HepG2 (cell line): ENCODE results near the gene CSPG5. TPM values are rescaled to one million over a fixed set of nuclear protein-coding genes. Genes with fewer than 3 reads are reported as not detected.

Experiments
- ATAC-seq: fragments of 200-7000 bp; cut with Tn5 transposase; 3 replicates; pipeline ENCODE4 v1.9.1; 2020; ENCODE audit warnings: mild to moderate bottlenecking, moderate library complexity
- BruUV-seq: library from RNA; stranded (reverse); fragments of 400-500 nt; replicated peaks from 2 replicates; lab custom pipeline; 2021; lab: Mats Ljungman, UMichigan
- CTCF ChIA-PET: fragments of 300-600 bp; formaldehyde crosslinking; extraction: SDS; loops from one replicate; lab custom pipeline; 2021; ENCODE audit warnings: low total read pairs, inconsistent platforms, low intra/inter-chr PET ratio; lab: Yijun Ruan, JAX
- POLR2A ChIA-PET: fragments of 350-600 bp; sonication (Branson Sonifier 250); formaldehyde crosslinking; loops from one replicate; lab custom pipeline; 2020; ENCODE audit warnings: antibody characterized with exemption, inconsistent platforms; lab: Yijun Ruan, JAX
- DNase-seq: peaks from one replicate; pipeline ENCODE4 v3.0.0-alpha.2; 2015; ENCODE audit warnings: low spot score
- FAIRE-seq: peaks from 3 replicates; lab custom pipeline; 2011; peaks lifted over from hg19 to GRCh38; lab: Jason Lieb, UNC
- H2AFZ ChIP-seq: one replicate; pipeline ENCODE4 v1.6.1; 2011; ENCODE audit warnings: low read length, inconsistent platforms
- H3K27ac ChIP-seq: fragments of 300-600 bp; 3 replicates; pipeline ENCODE4 v1.8.0; 2011; ENCODE audit warnings: mixed run types, mild to moderate bottlenecking, mixed read lengths, low read length, inconsistent platforms; ENCODE audit not compliant: insufficient read depth; ENCODE audit errors: extremely low read length
- H3K27me3 ChIP-seq, 2 experiments: fragments of 200-600 bp in 1 of 2; 2 replicates in 1 of 2; 3 replicates in 1 of 2; pipeline versions ENCODE4 v1.6.0 to v1.8.0; 2011; ENCODE audit warnings: low read length in 2 of 2, mild to moderate bottlenecking in 2 of 2, moderate library complexity in 2 of 2, inconsistent platforms in 1 of 2; ENCODE audit not compliant: insufficient read depth in 2 of 2, control insufficient read depth in 1 of 2
- H3K36me3 ChIP-seq, 2 experiments: fragments of 200-600 bp in 1 of 2; replicated peaks in 1 of 2; 2 replicates in 1 of 2; 3 replicates in 1 of 2; pipeline versions ENCODE4 v1.5.1 to v1.8.0; 2011; ENCODE audit warnings: low read length in 2 of 2, inconsistent platforms in 1 of 2; ENCODE audit not compliant: insufficient read depth in 2 of 2, control insufficient read depth in 1 of 2
- H3K4me1 ChIP-seq: 2 replicates; pipeline ENCODE4 v1.5.1; 2012; ENCODE audit warnings: low read length, inconsistent platforms; ENCODE audit not compliant: insufficient read depth
- H3K4me2 ChIP-seq: 2 replicates; pipeline ENCODE4 v1.6.0; 2011; ENCODE audit warnings: low read depth, low read length, inconsistent platforms
- H3K4me3 ChIP-seq, 3 experiments: fragments of 200-600 bp in 1 of 3; sonication (generic), shearing (Covaris generic) in 1 of 3; replicated peaks in 1 of 3; 2 replicates each; pipeline ENCODE4 v1.5.1; 2011 to 2016; ENCODE audit warnings: low read length in 3 of 3, inconsistent platforms in 2 of 3, low read depth in 2 of 3, mild to moderate bottlenecking in 2 of 3, control low read depth in 1 of 3, mixed read lengths in 1 of 3; ENCODE audit not compliant: insufficient read depth in 1 of 3
- H3K79me2 ChIP-seq: one replicate; pipeline ENCODE4 v1.6.1; 2011; ENCODE audit warnings: low read length, inconsistent platforms; ENCODE audit not compliant: insufficient read depth
- H3K9ac ChIP-seq: 2 replicates; pipeline ENCODE4 v1.6.0; 2011; ENCODE audit warnings: mild to moderate bottlenecking, low read depth, low read length, inconsistent platforms; ENCODE audit not compliant: insufficient read depth
- H3K9me3 ChIP-seq: 2 replicates; pipeline ENCODE4 v1.5.1; 2012; ENCODE audit warnings: mild to moderate bottlenecking, low read length
- H4K20me1 ChIP-seq: 2 replicates; pipeline ENCODE4 v1.6.0; 2011; ENCODE audit warnings: inconsistent platforms, mild to moderate bottlenecking, low read length, moderate library complexity; ENCODE audit not compliant: insufficient read depth
- GABPB1 ChIP-seq: IDR thresholded peaks from 2 replicates; pipeline ENCODE4 v1.6.1; 2016; ENCODE audit warnings: mild to moderate bottlenecking, missing genetic modification reagents, moderate library complexity, missing compliant biosample characterization
- POLR2A ChIP-seq, 2 experiments: IDR thresholded peaks; 2 replicates each; pipeline ENCODE4 v1.6.1; 2011; ENCODE audit warnings: low read depth in 2 of 2, low read length in 2 of 2, mild to moderate bottlenecking in 1 of 2, moderate library complexity in 1 of 2; ENCODE audit not compliant: insufficient read depth in 1 of 2
- RBM22 ChIP-seq: fragments of 200-400 bp; formaldehyde crosslinking; optimal IDR thresholded peaks from 2 replicates; pipeline ENCODE3; 2017; ENCODE audit warnings: mild to moderate bottlenecking, low read length, moderate library complexity
- SYNCRIP ChIP-seq: fragments of 200-400 bp; formaldehyde crosslinking; IDR thresholded peaks from 2 replicates; pipeline ENCODE4 v1.6.1; 2018; ENCODE audit warnings: mild to moderate bottlenecking, low read depth, low read length; ENCODE audit not compliant: insufficient read depth
- ZNF12 ChIP-seq: sonication (generic); formaldehyde crosslinking; IDR thresholded peaks from 2 replicates; pipeline ENCODE4 v1.5.0; 2020; ENCODE audit warnings: missing genetic modification reagents
- ZZZ3 ChIP-seq: sonication (generic); formaldehyde crosslinking; IDR thresholded peaks from 2 replicates; pipeline ENCODE4 v1.4.0; 2020; ENCODE audit warnings: missing genetic modification reagents, mild to moderate bottlenecking, borderline replicate concordance
- WGBS: methylation state at CpG from one replicate; pipeline ENCODE4 v1.1.6; 2017; ENCODE audit warnings: low lambda C conversion rate; 5-methylcytosine and 5-hydroxymethylcytosine counted together
- in situ Hi-C: cut with HindIII; loops from 2 replicates; pipeline ENCODE4 v1.10.0; 2017; ENCODE audit warnings: low pct_unique_long_range_greater_than_20kb; ENCODE audit not compliant: extremely low pct_ligation_motif_present
- intact Hi-C: fragments of 100-400 bp; cut with micrococcal nuclease; formaldehyde crosslinking; loops from one replicate; pipeline ENCODE4 v1.10.0; 2022; ENCODE audit not compliant: unreplicated experiment
- polyA plus RNA-seq, 8 experiments: library from polyadenylated mRNA; depleted of rRNA in 3 of 8; stranded (reverse) in 7 of 8; unstranded in 1 of 8; fragments of >200 nt; fragmentation: Illumina TruSeq in 4 of 8; extraction: Trizol in 4 of 8; gene quantifications; 2 replicates each; pipeline versions ENCODE4 v1.2.1 to v1.2.3, GENCODE V29; 2011 to 2016; ENCODE audit warnings: low read depth in 4 of 8, missing spikeins in 1 of 8, mixed read lengths in 1 of 8; ENCODE audit not compliant: insufficient read depth in 1 of 8
- total RNA-seq, 5 experiments: library from RNA; depleted of rRNA; stranded (reverse); fragments of >200 nt; fragmentation: Illumina TruSeq; extraction: Trizol; gene quantifications; 2 replicates each; pipeline ENCODE4 v1.2.3, GENCODE V29; 2016; ENCODE audit warnings: low read depth in 1 of 5
- TF ChIP-seq, protein P1 (sequence below): sonication (generic); formaldehyde crosslinking; IDR thresholded peaks from 2 replicates; pipeline ENCODE4 v1.5.0; 2020; ENCODE audit warnings: missing genetic modification reagents

CSPG5 gene
- total and polyA plus RNA-seq, 2 of the 13 experiments (the other 11 are each of a cell fraction or from before 2014, with no cell fraction given), result 0.07 to 0.15 TPM

DNA sequence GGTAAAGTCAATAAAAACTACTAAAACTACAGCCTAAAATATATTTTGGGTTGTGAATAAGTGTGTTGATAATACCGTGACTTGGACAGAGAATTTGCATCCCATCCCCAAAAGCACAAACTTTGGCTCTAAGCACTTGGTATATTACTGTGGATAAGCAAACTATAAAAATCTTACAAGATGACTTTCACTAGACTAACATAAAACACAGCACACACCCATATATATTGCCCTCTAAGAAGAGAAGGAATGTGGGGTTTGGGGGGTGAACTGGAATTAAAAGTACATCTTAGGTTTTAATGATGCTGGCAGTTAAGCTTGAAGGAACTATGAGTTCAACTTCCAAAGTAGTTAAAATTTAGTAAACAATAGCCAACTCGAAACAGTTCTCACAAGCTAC is 28.7 kb upstream of the CSPG5 start (continued):
- TF ChIP-seq SYNCRIP (no peak), GABPB1 (CRISPR knock-in tag) (no peak), ZZZ3 (CRISPR knock-in tag) (no peak), ZNF12 (no peak)
- TF ChIP-seq, protein P1, sequence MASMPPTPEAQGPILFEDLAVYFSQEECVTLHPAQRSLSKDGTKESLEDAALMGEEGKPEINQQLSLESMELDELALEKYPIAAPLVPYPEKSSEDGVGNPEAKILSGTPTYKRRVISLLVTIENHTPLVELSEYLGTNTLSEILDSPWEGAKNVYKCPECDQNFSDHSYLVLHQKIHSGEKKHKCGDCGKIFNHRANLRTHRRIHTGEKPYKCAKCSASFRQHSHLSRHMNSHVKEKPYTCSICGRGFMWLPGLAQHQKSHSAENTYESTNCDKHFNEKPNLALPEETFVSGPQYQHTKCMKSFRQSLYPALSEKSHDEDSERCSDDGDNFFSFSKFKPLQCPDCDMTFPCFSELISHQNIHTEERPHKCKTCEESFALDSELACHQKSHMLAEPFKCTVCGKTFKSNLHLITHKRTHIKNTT, result no peak

DNA sequence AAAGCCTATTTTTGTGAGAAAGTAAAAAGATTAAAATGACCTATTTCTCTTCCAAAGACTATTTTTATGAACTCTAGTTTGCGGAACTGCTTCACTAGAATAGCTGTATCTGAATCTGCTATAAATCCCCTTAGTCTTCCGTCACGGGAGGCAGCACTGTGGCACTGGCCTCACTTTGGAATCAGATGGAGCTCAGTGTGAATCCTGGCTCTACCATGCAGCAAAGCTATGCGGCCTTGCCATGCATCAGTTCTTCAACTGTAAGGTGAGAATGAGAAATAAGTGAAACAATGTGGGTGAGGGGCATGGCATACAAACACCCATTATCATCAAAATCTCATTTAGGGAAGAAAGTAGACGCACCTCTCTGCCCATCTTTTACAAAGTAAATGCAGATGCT is 27.5 kb upstream of the CSPG5 start:
- no peaks in the 10 kb centered on the region for H3K27me3 ChIP-seq
- H3K4me3 ChIP-seq, result no peak overlapping the region
- ATAC-seq (no peak), FAIRE-seq (no peak), DNase-seq (no peak)
- no peak overlapping the region for H3K27ac ChIP-seq
- H3K79me2 ChIP-seq, result no peaks in the 10 kb centered on the region
- no peaks in the 10 kb centered on the region for H3K4me1 ChIP-seq
- H3K9me3 ChIP-seq, result no peaks in the 10 kb centered on the region
- POLR2A ChIA-PET, result interaction anchor here (0.6 kb wide), 1 partner anchor 226 kb away, joined by 3 read pairs; no protein-coding TSS in a partner anchor
- in situ Hi-C loops (no loop called here), intact Hi-C loops (no loop called here)
- 98% methylated on average over 4 of the region's 5 CpGs for WGBS
- H4K20me1 ChIP-seq, result no peaks in the 10 kb centered on the region
- H3K9ac ChIP-seq, result no peak overlapping the region
- H3K4me2 ChIP-seq, result no peak overlapping the region
- H2AFZ ChIP-seq, result no peak overlapping the region
- BruUV-seq, result no TSS peak
- CTCF ChIA-PET, result no interaction called here
- TF ChIP-seq POLR2A (IDR thresholded peaks at IDR 0.05; ENCODE audit: insufficient read depth in 1 of 2, low read depth in 2 of 2, low read length in 2 of 2) (no peak), RBM22 (peak; percentile 78)
- peaks cover 26 to 77% of the 10 kb centered on the region in 2 experiments for H3K36me3 ChIP-seq
